Measurements from ENCODE around the gene AQP3.

DNA sequence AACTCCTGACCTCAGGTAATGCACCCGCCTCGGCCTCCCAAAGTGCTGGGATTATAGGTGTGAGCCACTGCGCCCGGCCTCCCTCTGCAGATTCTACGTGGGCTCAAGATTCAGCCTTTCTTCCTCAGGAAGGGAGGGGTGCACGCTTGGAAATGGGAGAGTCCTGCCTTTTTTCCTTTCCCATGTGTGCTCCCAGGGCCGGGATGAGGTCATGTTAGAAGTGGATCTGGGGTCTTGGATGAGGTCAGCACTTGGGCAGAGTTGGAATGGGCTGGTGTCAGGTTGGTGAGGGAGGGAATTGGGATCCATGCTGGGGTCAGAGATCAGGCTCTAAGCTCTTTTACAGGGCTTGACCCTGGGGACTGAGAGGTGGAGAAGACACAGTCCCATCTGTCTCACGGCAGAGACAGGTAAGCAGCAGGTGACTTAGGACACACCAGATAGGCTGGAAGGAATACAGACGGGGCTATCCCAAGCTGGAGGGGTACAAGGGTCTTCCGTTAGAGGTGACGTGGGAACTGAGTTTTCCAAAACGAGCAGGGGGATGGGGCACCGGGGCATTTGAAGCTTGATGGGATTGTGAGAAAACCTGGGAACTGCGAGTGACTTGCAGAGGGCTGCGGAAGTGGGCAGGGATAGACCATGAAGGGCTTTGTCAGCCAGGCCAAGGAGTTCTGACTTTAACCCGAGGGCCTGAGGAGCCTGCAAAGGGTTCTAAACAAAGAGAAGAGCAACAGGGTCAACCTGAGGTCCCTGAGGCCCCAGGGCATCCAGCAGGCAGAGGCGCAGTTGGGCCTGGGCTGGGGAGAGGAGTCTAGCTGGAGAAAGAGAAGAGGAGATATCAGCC is 43.2 kb downstream of the AQP3 start:
- TF ChIP-seq RCOR1 (IDR thresholded peaks at IDR 0.05; ENCODE audit: insufficient replicate concordance, low read length) (no peak), POLR2A (IDR thresholded peaks at IDR 0.05; ENCODE audit: low read depth, low read length) (no peak), SMC3 (IDR thresholded peaks at IDR 0.05; ENCODE audit: low read depth, low read length) (no peak), BHLHE40 (IDR thresholded peaks at IDR 0.05; ENCODE audit: low read depth, low read length) (no peak), MAZ (IDR thresholded peaks at IDR 0.05; ENCODE audit: borderline replicate concordance, low read depth, low read length) (no peak), NFE2L2 (IDR thresholded peaks at IDR 0.05; ENCODE audit: low read depth, low read length) (no peak), RAD21 (IDR thresholded peaks at IDR 0.05; ENCODE audit: low read length) (no peak), FOS (IDR thresholded peaks at IDR 0.05; ENCODE audit: low read depth, low read length) (no peak), RFX5 (IDR thresholded peaks at IDR 0.05; ENCODE audit: low read depth, low read length) (no peak), MXI1 (IDR thresholded peaks at IDR 0.05; ENCODE audit: borderline replicate concordance, low read depth, low read length) (no peak)
- TF ChIP-seq, protein P1, sequence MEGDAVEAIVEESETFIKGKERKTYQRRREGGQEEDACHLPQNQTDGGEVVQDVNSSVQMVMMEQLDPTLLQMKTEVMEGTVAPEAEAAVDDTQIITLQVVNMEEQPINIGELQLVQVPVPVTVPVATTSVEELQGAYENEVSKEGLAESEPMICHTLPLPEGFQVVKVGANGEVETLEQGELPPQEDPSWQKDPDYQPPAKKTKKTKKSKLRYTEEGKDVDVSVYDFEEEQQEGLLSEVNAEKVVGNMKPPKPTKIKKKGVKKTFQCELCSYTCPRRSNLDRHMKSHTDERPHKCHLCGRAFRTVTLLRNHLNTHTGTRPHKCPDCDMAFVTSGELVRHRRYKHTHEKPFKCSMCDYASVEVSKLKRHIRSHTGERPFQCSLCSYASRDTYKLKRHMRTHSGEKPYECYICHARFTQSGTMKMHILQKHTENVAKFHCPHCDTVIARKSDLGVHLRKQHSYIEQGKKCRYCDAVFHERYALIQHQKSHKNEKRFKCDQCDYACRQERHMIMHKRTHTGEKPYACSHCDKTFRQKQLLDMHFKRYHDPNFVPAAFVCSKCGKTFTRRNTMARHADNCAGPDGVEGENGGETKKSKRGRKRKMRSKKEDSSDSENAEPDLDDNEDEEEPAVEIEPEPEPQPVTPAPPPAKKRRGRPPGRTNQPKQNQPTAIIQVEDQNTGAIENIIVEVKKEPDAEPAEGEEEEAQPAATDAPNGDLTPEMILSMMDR (conservative IDR thresholded peaks at IDR 0.05; ENCODE audit: low read depth, low read length): no peak
- TF ChIP-seq, protein P2, sequence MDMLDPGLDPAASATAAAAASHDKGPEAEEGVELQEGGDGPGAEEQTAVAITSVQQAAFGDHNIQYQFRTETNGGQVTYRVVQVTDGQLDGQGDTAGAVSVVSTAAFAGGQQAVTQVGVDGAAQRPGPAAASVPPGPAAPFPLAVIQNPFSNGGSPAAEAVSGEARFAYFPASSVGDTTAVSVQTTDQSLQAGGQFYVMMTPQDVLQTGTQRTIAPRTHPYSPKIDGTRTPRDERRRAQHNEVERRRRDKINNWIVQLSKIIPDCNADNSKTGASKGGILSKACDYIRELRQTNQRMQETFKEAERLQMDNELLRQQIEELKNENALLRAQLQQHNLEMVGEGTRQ (IDR thresholded peaks at IDR 0.05; ENCODE audit: low read depth, low read length): no peak
- TF ChIP-seq, protein P3, sequence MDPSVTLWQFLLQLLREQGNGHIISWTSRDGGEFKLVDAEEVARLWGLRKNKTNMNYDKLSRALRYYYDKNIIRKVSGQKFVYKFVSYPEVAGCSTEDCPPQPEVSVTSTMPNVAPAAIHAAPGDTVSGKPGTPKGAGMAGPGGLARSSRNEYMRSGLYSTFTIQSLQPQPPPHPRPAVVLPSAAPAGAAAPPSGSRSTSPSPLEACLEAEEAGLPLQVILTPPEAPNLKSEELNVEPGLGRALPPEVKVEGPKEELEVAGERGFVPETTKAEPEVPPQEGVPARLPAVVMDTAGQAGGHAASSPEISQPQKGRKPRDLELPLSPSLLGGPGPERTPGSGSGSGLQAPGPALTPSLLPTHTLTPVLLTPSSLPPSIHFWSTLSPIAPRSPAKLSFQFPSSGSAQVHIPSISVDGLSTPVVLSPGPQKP (IDR thresholded peaks at IDR 0.05; ENCODE audit: borderline replicate concordance, low read depth, low read length): no peak
